IPS-NIHi7 (cell line): Measurements from ENCODE around the gene FOS.
A peak's percentile ranks its signal among the peaks of the same experiment; 100 is the strongest.
"Not testable (repeated sequence)": the region's sequence is repeated elsewhere in the genome, so short reads cannot be mapped to it uniquely, and the experiment has no call there.

Experiments used
- DNase-seq: peaks from one replicate; pipeline ENCODE4 v3.0.0; 2012; ENCODE audit warnings: mixed read lengths; ENCODE audit errors: extremely low spot score

The FOS gene

GRCh38 chr14:75277008-75277814 is 1.4 kb upstream of the FOS start:
- peak; percentile 75 for DNase-seq

- DNase-seq, result no peak
Observed at GRCh38 chr14:75277815-75278421, 710 bp upstream of the FOS start.

- DNase-seq, result no peak
Observed at GRCh38 chr14:75279153-75279762, 630 bp downstream of the FOS start.

- DNase-seq, result peak; percentile 21
Observed at GRCh38 chr14:75279763-75280290, 1.2 kb downstream of the FOS start.

- DNase-seq, result no peak
Observed at GRCh38 chr14:75280291-75280830, 1.7 kb downstream of the FOS start.

GRCh38 chr14:75280831-75281653 is 2.4 kb downstream of the FOS start:
- no peak for DNase-seq

GRCh38 chr14:75281654-75282019 is 3.0 kb downstream of the FOS start:
- DNase-seq, result no peak

GRCh38 chr14:75282170-75282554 is 3.5 kb downstream of the FOS start:
- no peak for DNase-seq

- not testable (repeated sequence) for DNase-seq
Observed at GRCh38 chr14:75282555-75283161, 4.0 kb downstream of the FOS start.

- no peak for DNase-seq
Observed at GRCh38 chr14:75283162-75283832, 4.7 kb downstream of the FOS start.

- no peak for DNase-seq
Observed at GRCh38 chr14:75283833-75284563, 5.4 kb downstream of the FOS start.

- DNase-seq, result no peak
Observed at GRCh38 chr14:75285331-75285730, 6.7 kb downstream of the FOS start.

GRCh38 chr14:75286313-75286712 is 7.7 kb downstream of the FOS start:
- DNase-seq, result no peak

GRCh38 chr14:75289840-75290388 is 11.3 kb downstream of the FOS start:
- DNase-seq, result no peak

- DNase-seq, result no peak
Observed at GRCh38 chr14:75290851-75291250, 12.2 kb downstream of the FOS start.

- no peak for DNase-seq
Observed at GRCh38 chr14:75291331-75291730, 12.7 kb downstream of the FOS start.

GRCh38 chr14:75292101-75292563 is 13.5 kb downstream of the FOS start:
- DNase-seq, result no peak

- DNase-seq, result no peak
Observed at GRCh38 chr14:75292886-75293285, 14.3 kb downstream of the FOS start.

- DNase-seq, result peak; percentile 95
Observed at GRCh38 chr14:75293920-75294648, 15.5 kb downstream of the FOS start.
